Body of pancreas (tissue), 4 donors: ENCODE measurements around the gene WDR33.

Source experiments
- CTCF ChIP-seq, 7 experiments: fragments of 450-650 bp in 4 of 7; fragments of 200-600 bp in 3 of 7; sonication (generic) in 3 of 7; IDR thresholded peaks; one replicate each; pipeline ENCODE4 v1.5.1; 2016 to 2019; ENCODE audit warnings: antibody characterized with exemption in 7 of 7
- POLR2A ChIP-seq, 3 donors: fragments of 450-650 bp; IDR thresholded peaks; one replicate each; pipeline ENCODE4 v1.6.1; 2016; ENCODE audit warnings: antibody characterized with exemption in 3 of 3, mild to moderate bottlenecking in 2 of 3

- TF ChIP-seq CTCF (IDR thresholded peaks at IDR 0.05) = peak in 1 of 7 experiments; percentile 10
- no peak for TF ChIP-seq POLR2A (IDR thresholded peaks at IDR 0.05)
Observed at GRCh38 chr2:127859712-127860085, 48.7 kb upstream of the WDR33 start.
